SH-SY5Y (cell line): Measurements from ENCODE around the gene ETS1.

ENCODE experiments used
- GATA2 ChIP-seq: IDR thresholded peaks from 2 replicates; pipeline ENCODE4 v1.6.1; 2011; ENCODE audit warnings: mild to moderate bottlenecking, low read depth, low read length
- GATA3 ChIP-seq: IDR thresholded peaks from 2 replicates; pipeline ENCODE4 v1.6.1; 2011; ENCODE audit warnings: low read depth, mild to moderate bottlenecking, low read length, moderate library complexity

DNA sequence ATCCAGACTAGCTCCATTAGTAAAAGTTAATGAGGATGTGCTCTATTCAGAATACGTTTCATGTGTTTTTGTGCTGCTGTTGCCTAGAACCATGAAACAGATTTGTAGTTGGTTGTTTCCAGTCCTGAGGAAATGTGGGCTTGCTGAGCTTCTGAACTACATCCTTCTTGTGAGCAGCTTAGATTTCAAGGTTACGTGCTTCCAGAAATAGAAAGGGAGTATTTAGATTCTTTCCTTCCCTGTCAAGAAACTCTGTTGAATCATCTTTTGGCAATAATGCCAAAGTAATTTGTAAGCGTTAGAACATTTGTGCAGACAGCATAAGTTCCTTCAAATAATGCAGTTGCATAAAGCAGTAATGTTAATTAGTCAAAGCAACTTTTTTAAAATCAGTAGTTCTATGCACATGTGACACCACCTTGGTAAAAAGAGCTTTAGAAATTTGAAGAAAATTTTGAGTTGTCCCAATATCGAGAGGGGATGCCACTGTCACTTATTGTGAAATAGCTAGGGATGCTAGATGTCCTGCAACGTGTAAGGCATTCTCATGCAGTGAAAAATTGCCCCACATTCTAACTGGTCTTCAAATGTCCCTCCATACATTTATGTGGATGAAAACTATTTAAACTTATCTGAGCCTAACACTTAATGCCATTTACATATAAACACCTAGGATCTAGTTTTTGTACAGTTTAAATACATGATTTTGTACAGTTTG is 169.6 kb downstream of the ETS1 start:
- no peak for TF ChIP-seq GATA2
- no peak for TF ChIP-seq GATA3
